K562 treated with DMSO at 1 percent for 4 hours (cell line): Measurements from ENCODE around the gene GDF10. TPM values are rescaled to one million over a fixed set of nuclear protein-coding genes. Genes with fewer than 3 reads are reported as not detected.

Experiments
- total RNA-seq: library from RNA; unstranded; fragments of 300-600 nt; gene quantifications from 2 replicates; pipeline ENCODE4 v1.2.3, GENCODE V29; 2022; ENCODE audit not compliant: insufficient read depth

The GDF10 gene
- total RNA-seq, result not detected in 2 replicates

GRCh38 chr10:47299611-47300428 lies at the start of gene GDF10:
Gene GDF10 (plus strand): TSS chr10:47300197. CDS start chr10:47300652, 455 bp downstream.

GRCh38 chr10:47322300-47323061 lies 22.5 kb downstream of the GDF10 start, which contains the start of gene GDF2:
Gene GDF2 (plus strand): TSS chr10:47322454. CDS start chr10:47322669, 215 bp downstream.

GRCh38 chr10:47348138-47348651 lies 48.2 kb downstream of the GDF10 start, which contains the start of gene RBP3:
Gene RBP3 (plus strand): TSS chr10:47348363. CDS start chr10:47348485, 122 bp downstream.

Other genes starting within 250 kb of the GDF10 start
- 1.1 and 1.6 TPM in 2 replicates for gene GDF2, start 22.3 kb downstream of the GDF10 start, total RNA-seq
- gene RBP3, start 48.2 kb downstream of the GDF10 start, total RNA-seq, result not detected in 2 replicates
- gene ZNF488, start 84.1 kb downstream of the GDF10 start, total RNA-seq, result not detected in 2 replicates
- not detected in 2 replicates for gene ANXA8, start 183.9 kb downstream of the GDF10 start, total RNA-seq
- not detected in 2 replicates for gene FAM25G, start 191.5 kb downstream of the GDF10 start, total RNA-seq
- gene AGAP9, start 223.4 kb downstream of the GDF10 start, total RNA-seq, result 2.1 and 4.5 TPM in 2 replicates